Adrenal gland (tissue), 12 donors: ENCODE data around the gene CPNE4. TPM values are rescaled to one million over a fixed set of nuclear protein-coding genes. Genes with fewer than 3 reads are reported as not detected.

ENCODE experiments used
- DNase-seq, 7 donors: peaks; one replicate each; pipeline ENCODE4 v3.0.0-alpha.2; 2019 to 2020
- H3K27ac ChIP-seq, 5 donors: fragments of 200-600 bp; sonication (generic) in 4 of 5; 1 replicate in 3 of 5; 2 replicates in 2 of 5; pipeline versions ENCODE4 v1.5.1 to v1.8.0; 2016 to 2020; ENCODE audit warnings: mild to moderate bottlenecking in 1 of 5
- H3K27me3 ChIP-seq: fragments of 200-600 bp; 2 replicates; pipeline ENCODE4 v1.8.0; 2021
- H3K36me3 ChIP-seq, 2 donors: fragments of 200-600 bp; replicated peaks in 1 of 2; 1 replicate in 1 of 2; 2 replicates in 1 of 2; pipeline versions ENCODE4 v1.5.1 to v1.8.0; 2018 to 2022
- H3K4me1 ChIP-seq, 2 donors: fragments of 200-600 bp; replicated peaks in 1 of 2; 1 replicate in 1 of 2; 2 replicates in 1 of 2; pipeline versions ENCODE4 v1.5.1 to v1.8.0; 2018 to 2021
- H3K4me3 ChIP-seq, 4 donors: fragments of 200-600 bp; sonication (generic) in 3 of 4; one replicate each; pipeline ENCODE4 v1.5.1; 2016 to 2018
- H3K9me3 ChIP-seq, 3 donors: fragments of 200-600 bp; sonication (generic) in 1 of 3; replicated peaks in 1 of 3; 1 replicate in 2 of 3; 2 replicates in 1 of 3; pipeline versions ENCODE4 v1.5.1 to v1.8.0; 2016 to 2021
- CTCF ChIP-seq, 6 experiments: fragments of 450-650 bp in 4 of 6; fragments of 200-600 bp in 2 of 6; sonication (generic) in 1 of 6; IDR thresholded peaks; 1 replicate in 5 of 6; 2 replicates in 1 of 6; pipeline versions ENCODE4 v1.5.1 to v1.8.0; 2016 to 2021; ENCODE audit warnings: antibody characterized with exemption in 6 of 6, mild to moderate bottlenecking in 2 of 6, moderate library complexity in 1 of 6
- POLR2A ChIP-seq, 2 donors: fragments of 450-650 bp; IDR thresholded peaks; one replicate each; pipeline ENCODE4 v1.6.1; 2017; ENCODE audit warnings: antibody characterized with exemption in 2 of 2, mild to moderate bottlenecking in 2 of 2, moderate library complexity in 1 of 2
- WGBS, 4 donors: extraction: QIAGEN DNeasy Blood & Tissue Kit in 2 of 4; methylation state at CpG; one replicate each; pipeline versions ENCODE4 v1.1.5 to v1.1.7; 2013 to 2017; 5-methylcytosine and 5-hydroxymethylcytosine counted together
- intact Hi-C, 2 donors: fragments of 100-400 bp; cut with DNase I; formaldehyde crosslinking; loops; one replicate each; pipeline versions ENCODE4 v1.14.1 to v1.15.0; 2022 to 2023
- polyA plus RNA-seq, 3 donors: library from polyadenylated mRNA; stranded (reverse); fragments of 200-250 nt in 2 of 3; fragments of 350-450 nt in 1 of 3; fragmentation: Illumina TruSeq in 1 of 3; extraction: RNeasy Lipid Tissue Mini Kit (QIAGEN cat#74804) in 1 of 3; gene quantifications; one replicate each; pipeline ENCODE4 v1.2.3, GENCODE V29; 2013 to 2014
- total RNA-seq, 9 donors: library from RNA; depleted of rRNA in 4 of 9; stranded (reverse); fragments of >200 nt in 4 of 9; fragments of 120-200 nt in 1 of 9; fragmentation: NEBNext Ultra II Directional in 1 of 9; extraction: Animal tissue kit (Norgen Biotek cat#: 25700) in 1 of 9; gene quantifications; one replicate each; pipeline versions ENCODE4 v1.1.0 to v1.2.4, GENCODE V29; 2013 to 2023
- donor health status: healthy with polysubstance abuse.
- donor health status: Bipolar disorder and iron deficiency.
- donor health status: DM: yes; HTN: yes; CAD: no.
- donor health status: DM: no; HTN: no; CAD: no.
- donor health status: DM: no; HTN: no; CAD: no.
- donor health status: DM: yes; HTN: yes; CAD: no.

Gene CPNE4
- total and polyA plus RNA-seq, 12 donors = 0.11 to 7.5 (median 0.59) TPM

DNA sequence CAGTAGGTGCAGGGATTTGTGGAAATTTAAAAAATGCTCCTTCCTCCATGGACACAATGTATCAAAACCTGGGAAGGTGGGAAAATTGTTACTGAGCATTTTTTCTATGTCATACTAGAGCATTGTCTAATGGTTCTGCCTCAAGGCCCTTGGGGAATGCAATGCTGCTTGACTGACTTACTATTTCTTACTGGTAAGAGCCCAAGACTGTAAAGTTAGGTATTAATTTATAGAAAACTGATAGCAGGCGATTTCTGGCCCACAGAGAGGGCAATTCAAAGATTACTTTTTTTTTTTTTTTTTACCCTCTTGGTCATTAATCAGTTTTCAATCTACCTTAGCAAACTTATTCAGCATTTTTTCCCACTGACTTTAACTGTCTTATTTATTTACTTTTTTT lies 493.5 kb downstream of the CPNE4 start:
- H3K4me1 ChIP-seq = peaks cover 7 to 10% of the 10 kb centered on the region in 2 donors
- DNase-seq = no peak
- 87 to 96% (median 90%) methylated on average over 1 of the region's 1 CpG for WGBS, 4 donors
- H3K4me3 ChIP-seq = no peak overlapping the region
- H3K27me3 ChIP-seq = no peaks in the 10 kb centered on the region
- no peaks in the 10 kb centered on the region for H3K9me3 ChIP-seq
- TF ChIP-seq POLR2A (IDR thresholded peaks at IDR 0.05) = no peak
- no peak for TF ChIP-seq CTCF (IDR thresholded peaks at IDR 0.05)
- no peaks in the 10 kb centered on the region for H3K36me3 ChIP-seq
- H3K27ac ChIP-seq = no peak overlapping the region
- intact Hi-C loops = no loop called here

- Histone ChIP-seq H3K4me1 (peaks cover 7 to 10% of the 10 kb centered on the region in 2 donors), H3K9me3 (no peaks in the 10 kb centered on the region), H3K4me3 (no peak overlapping the region), H3K36me3 (no peaks in the 10 kb centered on the region), H3K27ac (no peak overlapping the region), H3K27me3 (no peaks in the 10 kb centered on the region)
- WGBS, 4 donors = 71 to 100% (median 76%) methylated on average over 2 of the region's 2 CpGs
- intact Hi-C loops = no loop called here
- no peak for TF ChIP-seq POLR2A (IDR thresholded peaks at IDR 0.05)
- no peak for TF ChIP-seq CTCF (IDR thresholded peaks at IDR 0.05)
- DNase-seq = no peak
These were observed 494.0 kb downstream of the CPNE4 start for GRCh38 chr3:131540821-131541220.

DNA sequence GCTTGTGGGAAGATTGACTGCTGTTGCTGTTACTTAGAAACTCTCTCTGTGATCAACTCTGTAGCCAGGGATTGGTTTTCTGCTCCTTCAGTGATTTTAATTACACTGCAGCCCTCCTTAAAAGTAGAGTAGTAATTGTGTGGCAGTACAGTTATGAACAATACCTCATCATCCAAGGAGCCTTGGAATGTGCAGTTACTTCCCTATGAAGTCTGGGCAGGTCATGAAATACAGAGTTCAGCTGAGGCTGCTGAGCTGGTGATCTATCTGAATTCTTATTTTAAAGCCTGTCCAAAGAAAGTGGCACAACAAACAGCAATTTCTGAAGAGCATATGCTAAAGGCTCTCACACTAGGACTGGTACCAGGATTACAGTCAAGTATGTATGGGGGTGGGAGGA lies 494.7 kb downstream of the CPNE4 start:
- no peak for DNase-seq
- Histone ChIP-seq H3K36me3 (no peaks in the 10 kb centered on the region), H3K9me3 (no peaks in the 10 kb centered on the region), H3K4me1 (peaks cover 7 to 10% of the 10 kb centered on the region in 2 donors), H3K27ac (no peak overlapping the region), H3K27me3 (no peaks in the 10 kb centered on the region), H3K4me3 (no peak overlapping the region)
- TF ChIP-seq CTCF (IDR thresholded peaks at IDR 0.05) = no peak
- TF ChIP-seq POLR2A (IDR thresholded peaks at IDR 0.05) = no peak
- intact Hi-C loops = no loop called here

GRCh38 chr3:131538968-131539367 lies 495.8 kb downstream of the CPNE4 start:
- TF ChIP-seq CTCF (IDR thresholded peaks at IDR 0.05) (no peak), POLR2A (IDR thresholded peaks at IDR 0.05) (no peak)
- DNase-seq = no peak
- Histone ChIP-seq H3K4me3 (no peak overlapping the region), H3K36me3 (no peaks in the 10 kb centered on the region), H3K4me1 (peaks cover under 1 to 7% of the 10 kb centered on the region in 2 donors), H3K27ac (no peak overlapping the region), H3K9me3 (no peaks in the 10 kb centered on the region), H3K27me3 (no peaks in the 10 kb centered on the region)
- WGBS, 4 donors = 76 to 95% (median 88%) methylated on average over 1 of the region's 1 CpG
- intact Hi-C loops = no loop called here
